HG02885 (cell line): ENCODE results near the gene LRPAP1.
"Not testable (repeated sequence)": the region's sequence is repeated elsewhere in the genome, so short reads cannot be mapped to it uniquely, and the experiment has no call there.

ENCODE experiments used
- ATAC-seq: cut with Tn5 transposase; IDR thresholded peaks from one replicate; pipeline ENCODE4 v1.9.1; 2021; ENCODE audit warnings: mild to moderate bottlenecking; ENCODE audit not compliant: unreplicated experiment, poor library complexity

Gene LRPAP1

DNA sequence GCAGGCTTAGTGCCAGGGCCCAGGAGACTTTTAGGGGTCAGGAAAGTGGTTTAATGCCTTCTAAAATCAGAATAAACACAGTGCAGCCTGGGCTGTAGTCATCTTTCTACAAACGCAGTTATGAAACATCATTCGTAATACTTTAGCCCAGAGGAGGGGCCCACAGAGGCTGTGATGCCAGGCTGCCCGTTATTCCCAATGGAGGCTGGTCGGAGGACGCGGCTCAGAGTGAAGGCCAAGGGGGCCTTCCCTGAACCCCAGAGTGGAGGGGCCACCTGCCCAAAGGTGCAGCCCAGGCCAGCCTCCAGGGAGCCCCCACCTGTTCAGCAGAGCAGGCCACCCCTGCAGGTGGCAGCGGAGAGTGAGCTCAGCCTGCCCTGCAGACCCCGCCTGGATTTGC is 29.9 kb upstream of the LRPAP1 start:
- not testable (repeated sequence) for ATAC-seq

DNA sequence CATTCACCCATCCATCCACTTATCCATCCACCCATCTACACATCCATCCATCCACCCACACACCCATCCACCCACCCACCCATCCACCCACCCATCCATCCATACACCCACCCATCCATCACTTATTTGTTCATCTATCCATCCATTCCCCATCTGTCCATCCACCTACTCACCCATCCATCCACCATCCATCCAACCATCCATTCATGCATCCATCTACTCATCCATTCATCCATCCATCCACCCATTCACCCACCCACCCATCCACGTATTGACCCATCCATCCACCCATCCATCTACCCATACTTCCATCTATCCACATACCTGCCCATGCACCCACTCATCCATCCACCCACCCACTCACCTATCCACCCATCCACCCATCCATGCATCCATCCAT is 28.2 kb upstream of the LRPAP1 start:
- not testable (repeated sequence) for ATAC-seq

DNA sequence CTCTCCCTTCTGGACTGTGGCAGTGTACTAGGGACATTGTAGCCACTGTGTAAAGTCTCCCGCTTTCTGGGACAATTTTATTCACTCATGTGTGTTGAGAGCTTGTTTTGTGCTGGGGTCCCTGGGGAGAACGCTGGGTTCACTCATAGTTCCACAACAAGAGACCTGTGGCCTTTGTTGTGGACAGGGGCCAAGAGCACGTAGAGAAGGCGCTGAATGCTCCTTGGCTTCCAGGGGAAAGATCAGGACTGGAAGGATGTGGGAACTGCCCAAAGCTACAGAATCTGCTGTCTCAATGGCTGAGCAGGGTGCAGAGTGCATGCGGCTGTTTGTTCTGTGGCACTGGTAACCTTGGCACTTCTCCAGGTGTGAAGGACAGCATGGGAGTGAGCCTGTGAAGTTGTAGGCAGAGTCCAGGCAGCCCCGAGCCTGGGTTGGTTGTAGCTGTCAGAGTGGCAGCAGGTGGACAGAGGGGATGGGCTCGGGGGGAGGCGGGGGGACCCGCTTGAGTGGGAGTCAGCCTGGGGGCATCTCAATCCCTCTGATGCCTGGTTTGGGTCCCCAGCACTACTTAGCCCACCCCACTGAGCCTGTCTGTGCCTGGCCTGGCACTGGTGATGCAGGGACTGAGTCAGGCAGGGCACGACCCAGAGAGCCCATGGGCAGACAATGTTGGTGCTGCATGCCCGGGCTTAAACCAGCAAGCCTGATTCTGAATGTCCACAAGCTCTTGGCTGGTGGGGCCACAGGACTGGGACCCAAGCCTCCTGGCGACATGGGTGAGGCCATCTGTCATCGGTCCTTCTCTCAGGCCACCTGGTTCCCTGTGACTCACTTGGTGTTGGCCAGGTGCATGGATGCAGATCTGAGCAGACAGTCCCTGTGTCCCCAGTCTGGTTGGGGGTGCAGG is 27.4 kb upstream of the LRPAP1 start:
- not testable (repeated sequence) for ATAC-seq

GRCh38 chr4:3558514-3558836 is 26.3 kb upstream of the LRPAP1 start:
- ATAC-seq = not testable (repeated sequence)

- ATAC-seq = not testable (repeated sequence)
Observed at GRCh38 chr4:3557676-3558513, 25.7 kb upstream of the LRPAP1 start.

- ATAC-seq = not testable (repeated sequence)
Observed at GRCh38 chr4:3557088-3557492, 24.9 kb upstream of the LRPAP1 start.

DNA sequence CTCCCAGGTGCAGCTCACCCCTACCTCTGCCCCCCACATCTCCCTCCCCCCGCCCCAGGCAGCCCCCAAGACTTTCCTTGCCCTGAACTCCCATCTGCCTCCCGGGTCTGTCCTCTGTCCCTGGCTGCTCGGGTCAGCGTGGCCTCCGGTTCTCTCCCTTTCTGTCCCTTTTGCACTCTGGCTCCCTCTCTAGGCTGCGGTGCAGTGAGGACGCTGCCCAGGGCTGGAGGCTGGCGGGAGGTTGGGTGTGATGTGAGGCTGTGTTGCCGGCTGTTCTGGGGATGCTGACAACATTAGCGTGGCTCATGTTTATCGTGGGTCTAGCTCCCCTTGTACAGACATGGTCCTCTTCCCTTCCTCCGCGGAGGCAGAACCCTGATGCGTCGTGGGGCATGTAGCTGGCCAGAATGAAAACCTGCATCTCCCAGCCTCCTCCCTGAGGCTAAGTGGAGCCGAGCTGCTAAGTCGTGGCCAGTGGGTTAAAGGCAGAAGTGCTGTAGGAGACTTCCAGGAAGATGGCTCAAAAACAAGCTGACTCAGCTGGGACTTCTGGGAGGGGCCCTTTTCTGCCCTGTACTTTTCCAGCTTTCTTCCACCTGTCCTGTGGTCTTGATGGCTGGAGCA is 24.1 kb upstream of the LRPAP1 start:
- ATAC-seq = not testable (repeated sequence)

GRCh38 chr4:3555459-3556070 is 23.3 kb upstream of the LRPAP1 start:
- not testable (repeated sequence) for ATAC-seq

DNA sequence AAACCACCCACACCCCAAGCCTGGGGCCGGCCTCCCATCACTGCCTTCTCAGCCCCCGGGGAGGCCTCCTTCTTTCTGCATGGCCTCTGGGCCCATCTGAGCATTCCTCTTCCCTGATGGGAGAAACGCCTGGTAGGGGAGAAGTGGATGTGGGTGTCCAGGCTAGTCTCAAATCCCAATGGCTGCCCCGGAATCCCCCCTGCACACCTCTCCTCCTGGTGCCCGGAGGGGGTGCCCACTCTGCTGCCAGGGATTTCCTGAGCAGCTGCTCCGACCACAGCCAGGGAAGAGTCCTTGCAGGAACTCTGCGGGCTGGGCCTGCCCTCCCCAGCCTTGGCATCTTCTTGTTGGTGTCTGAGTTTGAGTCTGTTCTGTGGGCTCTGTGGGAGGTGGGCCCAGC is 19.1 kb upstream of the LRPAP1 start:
- ATAC-seq = not testable (repeated sequence)

DNA sequence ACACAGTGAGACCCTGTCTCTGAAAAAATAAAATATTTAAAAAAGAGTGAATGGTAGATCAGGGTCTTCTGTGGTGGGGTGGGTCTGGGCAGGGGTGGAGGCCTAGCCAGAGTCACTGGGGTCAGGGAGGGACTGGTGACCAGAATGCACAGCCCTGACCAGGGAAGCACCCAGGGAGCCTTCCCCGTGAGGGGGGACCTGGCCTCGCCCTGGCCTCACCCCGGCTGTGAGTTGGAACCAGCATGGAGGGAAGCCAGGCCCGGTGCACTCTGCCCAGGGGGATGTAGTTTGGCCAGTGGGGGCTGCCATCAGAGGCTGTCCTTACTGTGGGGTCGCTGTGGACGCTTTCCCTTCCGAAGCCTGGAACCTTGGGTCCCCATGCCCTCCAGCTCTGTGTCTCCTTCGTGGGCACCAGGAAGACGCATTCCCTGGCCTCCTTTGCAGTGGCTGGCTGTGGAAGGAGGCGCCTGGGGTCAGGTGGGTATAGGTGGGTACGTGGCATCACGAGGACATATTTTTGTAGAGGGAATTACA is 18.6 kb upstream of the LRPAP1 start:
- not testable (repeated sequence) for ATAC-seq

GRCh38 chr4:3550041-3550440 is 17.8 kb upstream of the LRPAP1 start:
- ATAC-seq = not testable (repeated sequence)

- ATAC-seq = not testable (repeated sequence)
Observed at GRCh38 chr4:3549694-3550001, 17.4 kb upstream of the LRPAP1 start.

GRCh38 chr4:3548991-3549693 is 16.9 kb upstream of the LRPAP1 start:
- ATAC-seq = not testable (repeated sequence)

DNA sequence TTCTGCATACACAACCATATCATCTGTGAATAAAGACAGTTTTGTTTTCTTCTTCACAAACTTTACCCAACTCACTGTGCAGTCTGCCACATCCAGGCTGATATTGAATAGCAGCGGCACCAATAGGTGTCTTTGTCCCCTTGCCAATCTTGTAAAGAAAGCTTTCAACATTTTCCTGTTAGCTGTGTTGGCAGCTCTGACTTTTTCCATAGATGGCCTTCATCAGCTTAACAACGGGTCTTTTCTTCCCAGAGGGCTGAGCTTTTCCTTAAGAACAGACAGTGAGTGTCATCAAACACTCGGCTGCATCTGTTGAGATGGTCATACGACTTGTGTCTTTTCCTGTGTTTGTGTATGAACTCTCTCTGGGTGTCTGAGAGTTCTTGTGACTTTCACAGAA is 14.5 kb upstream of the LRPAP1 start:
- not testable (repeated sequence) for ATAC-seq

- ATAC-seq = not testable (repeated sequence)
Observed at GRCh38 chr4:3545351-3545750, 13.1 kb upstream of the LRPAP1 start.

GRCh38 chr4:3544259-3545025 is 12.2 kb upstream of the LRPAP1 start:
- not testable (repeated sequence) for ATAC-seq

DNA sequence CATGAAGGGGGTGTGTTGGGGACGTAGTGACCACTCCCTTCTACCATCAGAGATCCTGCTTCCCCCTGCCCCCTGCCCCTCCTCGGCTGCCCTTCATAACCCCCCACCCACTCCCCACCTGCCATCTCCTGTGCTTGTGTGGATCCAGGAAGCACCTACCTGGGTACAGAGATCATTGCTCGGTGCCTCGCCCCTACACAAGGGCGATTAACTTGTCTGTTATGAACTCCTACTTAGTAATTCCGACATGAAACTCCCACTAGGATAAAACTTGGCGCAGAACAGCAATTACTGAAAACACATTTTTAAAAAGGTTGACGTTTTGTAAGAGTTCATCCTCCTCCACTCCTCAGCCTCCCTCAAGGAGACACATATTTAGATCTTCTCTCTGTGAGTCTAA is 11.2 kb upstream of the LRPAP1 start:
- not testable (repeated sequence) for ATAC-seq

- not testable (repeated sequence) for ATAC-seq
Observed at GRCh38 chr4:3538906-3539305, 6.7 kb upstream of the LRPAP1 start.

GRCh38 chr4:3535812-3536211 is 3.6 kb upstream of the LRPAP1 start:
- not testable (repeated sequence) for ATAC-seq
